Body of pancreas (tissue), 4 donors: ENCODE data around the gene ADAMTS15.

ENCODE experiments used
- POLR2A ChIP-seq, 3 donors: fragments of 450-650 bp; IDR thresholded peaks; one replicate each; pipeline ENCODE4 v1.6.1; 2016; ENCODE audit warnings: antibody characterized with exemption in 3 of 3, mild to moderate bottlenecking in 2 of 3
- TF ChIP-seq, protein P1 (sequence below), 7 experiments: fragments of 450-650 bp in 4 of 7; fragments of 200-600 bp in 3 of 7; sonication (generic) in 3 of 7; IDR thresholded peaks; one replicate each; pipeline ENCODE4 v1.5.1; 2016 to 2019; ENCODE audit warnings: antibody characterized with exemption in 7 of 7

DNA sequence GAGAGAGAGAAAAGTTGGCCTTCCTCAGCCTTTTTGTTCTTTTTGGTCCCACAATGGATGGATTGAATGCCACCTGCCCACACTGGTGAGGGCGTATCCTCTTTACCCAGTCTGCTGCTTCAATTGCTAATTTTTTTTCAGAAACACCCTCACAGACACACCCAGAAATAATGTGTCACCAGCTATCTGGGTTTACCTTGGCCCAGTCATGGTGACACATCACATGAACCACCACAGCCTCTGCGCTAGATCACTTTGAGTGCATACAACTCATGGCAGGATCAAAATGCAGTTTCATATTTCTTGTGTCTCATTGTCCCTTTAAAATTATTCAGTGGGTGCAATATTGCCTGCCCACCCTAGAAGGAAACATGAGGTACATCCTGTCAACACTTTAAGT lies 63.3 kb downstream of the ADAMTS15 start:
- TF ChIP-seq, protein P1, sequence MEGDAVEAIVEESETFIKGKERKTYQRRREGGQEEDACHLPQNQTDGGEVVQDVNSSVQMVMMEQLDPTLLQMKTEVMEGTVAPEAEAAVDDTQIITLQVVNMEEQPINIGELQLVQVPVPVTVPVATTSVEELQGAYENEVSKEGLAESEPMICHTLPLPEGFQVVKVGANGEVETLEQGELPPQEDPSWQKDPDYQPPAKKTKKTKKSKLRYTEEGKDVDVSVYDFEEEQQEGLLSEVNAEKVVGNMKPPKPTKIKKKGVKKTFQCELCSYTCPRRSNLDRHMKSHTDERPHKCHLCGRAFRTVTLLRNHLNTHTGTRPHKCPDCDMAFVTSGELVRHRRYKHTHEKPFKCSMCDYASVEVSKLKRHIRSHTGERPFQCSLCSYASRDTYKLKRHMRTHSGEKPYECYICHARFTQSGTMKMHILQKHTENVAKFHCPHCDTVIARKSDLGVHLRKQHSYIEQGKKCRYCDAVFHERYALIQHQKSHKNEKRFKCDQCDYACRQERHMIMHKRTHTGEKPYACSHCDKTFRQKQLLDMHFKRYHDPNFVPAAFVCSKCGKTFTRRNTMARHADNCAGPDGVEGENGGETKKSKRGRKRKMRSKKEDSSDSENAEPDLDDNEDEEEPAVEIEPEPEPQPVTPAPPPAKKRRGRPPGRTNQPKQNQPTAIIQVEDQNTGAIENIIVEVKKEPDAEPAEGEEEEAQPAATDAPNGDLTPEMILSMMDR (IDR thresholded peaks at IDR 0.05) = no peak
- no peak for TF ChIP-seq POLR2A (IDR thresholded peaks at IDR 0.05)
